Psoas muscle (tissue), 8 donors: ENCODE data around the gene CLC. TPM values are rescaled to one million over a fixed set of nuclear protein-coding genes. Genes with fewer than 3 reads are reported as not detected.

ENCODE experiments used
- ATAC-seq, 4 donors: fragments of 200-7000 bp; cut with Tn5 transposase; one replicate each; pipeline ENCODE4 v1.9.1; 2020; ENCODE audit warnings: moderate library complexity in 3 of 4, mild to moderate bottlenecking in 2 of 4
- DNase-seq, 2 donors: peaks; one replicate each; pipeline ENCODE4 v3.0.0-alpha.2; 2020
- H3K27ac ChIP-seq: fragments of 200-600 bp; one replicate; pipeline ENCODE4 v1.8.0; 2022
- H3K27me3 ChIP-seq, 3 donors: fragments of 200-600 bp in 1 of 3; one replicate each; pipeline versions ENCODE4 v1.6.1 to v1.8.0; 2013 to 2022; ENCODE audit warnings: low read length in 2 of 3, mild to moderate bottlenecking in 2 of 3, moderate library complexity in 1 of 3; ENCODE audit not compliant: insufficient read depth in 3 of 3
- H3K36me3 ChIP-seq, 2 donors: fragments of 200-600 bp in 1 of 2; one replicate each; pipeline versions ENCODE4 v1.6.1 to v1.8.0; 2013 to 2022; ENCODE audit warnings: low read depth in 1 of 2, mild to moderate bottlenecking in 1 of 2, moderate library complexity in 1 of 2; ENCODE audit not compliant: insufficient read depth in 1 of 2
- H3K4me1 ChIP-seq: fragments of 200-600 bp; one replicate; pipeline ENCODE4 v1.8.0; 2022
- H3K4me3 ChIP-seq: fragments of 200-600 bp; one replicate; pipeline ENCODE4 v1.8.0; 2022; ENCODE audit warnings: mild to moderate bottlenecking
- H3K9me3 ChIP-seq: fragments of 200-600 bp; one replicate; pipeline ENCODE4 v1.8.0; 2022
- WGBS, 3 donors: extraction: QIAGEN DNeasy Blood & Tissue Kit; methylation state at CpG; one replicate each; pipeline versions ENCODE4 v1.1.6 to v1.1.7; 2013; 5-methylcytosine and 5-hydroxymethylcytosine counted together
- intact Hi-C, 2 donors: fragments of 100-400 bp; cut with DNase I; formaldehyde crosslinking; loops; one replicate each; pipeline versions ENCODE4 v1.11.0 to v1.14.2; 2022
- polyA plus RNA-seq, 3 donors: library from polyadenylated mRNA; stranded (reverse); fragments of 200-250 nt; gene quantifications; one replicate each; pipeline ENCODE4 v1.2.3, GENCODE V29; 2013
- total RNA-seq, 4 donors: library from RNA; stranded (reverse); fragmentation: NEBNext Ultra II Directional in 2 of 4; extraction: Animal tissue kit (Norgen Biotek cat#: 25700) in 2 of 4; gene quantifications; one replicate each; pipeline versions ENCODE4 v1.2.1 to v1.2.4, GENCODE V29; 2021 to 2023
- TF ChIP-seq, protein P1 (sequence below): fragments of 200-600 bp; IDR thresholded peaks from one replicate; pipeline ENCODE4 v1.8.0; 2022; ENCODE audit warnings: antibody characterized with exemption
- donor health status: healthy with polysubstance abuse.
- donor health status: DM: no; HTN: no; CAD: no; lungs with moderate emphysema.
- donor health status: Bipolar disorder and iron deficiency.
- donor health status: healthy.
- donor health status: DM: yes; HTN: yes; CAD: no.
- donor health status: DM: no; HTN: no; CAD: no.
- donor health status: DM: no; HTN: no; CAD: no.
- donor health status: DM: yes; HTN: yes; CAD: no.

Gene CLC
- total and polyA plus RNA-seq, 7 donors, result 0.59 TPM; not detected in 6

DNA sequence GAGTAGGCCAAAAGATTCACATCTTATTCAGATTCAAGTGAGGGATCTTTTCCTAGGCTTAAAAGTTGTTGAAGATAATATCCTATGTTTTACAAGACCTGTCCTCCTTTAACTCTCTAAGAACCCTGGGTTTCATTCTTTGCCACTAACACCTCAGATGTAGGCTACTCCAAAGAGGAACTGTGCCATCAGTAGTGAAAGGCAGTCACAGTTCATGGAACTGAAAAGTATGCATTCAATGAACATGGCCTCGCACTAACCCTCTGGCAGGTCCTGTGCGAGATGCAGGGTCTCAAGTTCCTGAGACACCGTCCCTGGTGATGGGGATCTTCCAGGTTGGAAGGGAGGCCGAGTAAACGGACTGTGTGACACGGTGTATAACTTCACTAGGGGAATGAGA is 29.2 kb downstream of the CLC start:
- Histone ChIP-seq H3K27ac (no peak overlapping the region), H3K36me3 (no peaks in the 10 kb centered on the region), H3K4me1 (no peaks in the 10 kb centered on the region), H3K9me3 (peaks cover 3% of the 10 kb centered on the region), H3K4me3 (no peak overlapping the region), H3K27me3 (no peaks in the 10 kb centered on the region)
- ATAC-seq (no peak), DNase-seq (no peak)
- TF ChIP-seq, protein P1, sequence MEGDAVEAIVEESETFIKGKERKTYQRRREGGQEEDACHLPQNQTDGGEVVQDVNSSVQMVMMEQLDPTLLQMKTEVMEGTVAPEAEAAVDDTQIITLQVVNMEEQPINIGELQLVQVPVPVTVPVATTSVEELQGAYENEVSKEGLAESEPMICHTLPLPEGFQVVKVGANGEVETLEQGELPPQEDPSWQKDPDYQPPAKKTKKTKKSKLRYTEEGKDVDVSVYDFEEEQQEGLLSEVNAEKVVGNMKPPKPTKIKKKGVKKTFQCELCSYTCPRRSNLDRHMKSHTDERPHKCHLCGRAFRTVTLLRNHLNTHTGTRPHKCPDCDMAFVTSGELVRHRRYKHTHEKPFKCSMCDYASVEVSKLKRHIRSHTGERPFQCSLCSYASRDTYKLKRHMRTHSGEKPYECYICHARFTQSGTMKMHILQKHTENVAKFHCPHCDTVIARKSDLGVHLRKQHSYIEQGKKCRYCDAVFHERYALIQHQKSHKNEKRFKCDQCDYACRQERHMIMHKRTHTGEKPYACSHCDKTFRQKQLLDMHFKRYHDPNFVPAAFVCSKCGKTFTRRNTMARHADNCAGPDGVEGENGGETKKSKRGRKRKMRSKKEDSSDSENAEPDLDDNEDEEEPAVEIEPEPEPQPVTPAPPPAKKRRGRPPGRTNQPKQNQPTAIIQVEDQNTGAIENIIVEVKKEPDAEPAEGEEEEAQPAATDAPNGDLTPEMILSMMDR, result no peak
- intact Hi-C loops, result no loop called here
- WGBS, 3 donors, result 74 to 79% (median 75%) methylated on average over 6 of the region's 6 CpGs

DNA sequence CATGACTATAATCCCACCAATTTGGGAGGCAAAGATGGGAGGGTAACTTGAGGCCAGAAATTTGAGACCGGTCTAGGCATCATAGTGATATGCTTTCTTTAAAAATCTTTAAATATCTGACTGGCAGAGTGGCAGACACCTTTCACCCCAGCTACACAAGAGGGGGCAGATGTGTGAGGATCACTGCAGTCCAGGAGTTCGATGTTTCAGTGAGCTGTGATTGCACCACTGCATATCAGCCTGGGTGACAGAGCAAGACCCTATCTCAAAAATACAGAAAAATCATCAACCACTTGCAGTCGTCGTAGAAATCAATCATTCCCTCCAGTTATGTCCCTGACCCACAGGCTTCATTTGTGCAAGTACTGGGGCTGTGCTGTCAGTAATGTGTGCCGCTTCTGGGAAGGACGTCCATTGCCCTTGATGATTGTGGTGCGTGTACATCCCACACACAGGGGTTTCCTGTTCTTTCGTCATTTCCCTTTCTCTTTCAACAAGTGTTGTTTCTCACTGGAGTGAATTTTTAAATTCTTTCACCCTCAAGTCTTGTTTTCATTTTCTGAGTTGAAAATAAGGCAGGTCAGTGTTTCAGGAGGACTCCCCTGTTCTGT is 32.1 kb downstream of the CLC start:
- no peak for DNase-seq
- no peak overlapping the region for H3K27ac ChIP-seq
- intact Hi-C loops, result no loop called here
- no peaks in the 10 kb centered on the region for H3K36me3 ChIP-seq
- H3K4me3 ChIP-seq, result no peak overlapping the region
- H3K27me3 ChIP-seq, result peaks cover 0 to 4% (median 0%) of the 10 kb centered on the region in 3 donors
- no peak for ATAC-seq
- WGBS, 3 donors, result 66 to 75% (median 66%) methylated on average over 8 of the region's 8 CpGs
- H3K4me1 ChIP-seq, result no peaks in the 10 kb centered on the region
- H3K9me3 ChIP-seq, result no peaks in the 10 kb centered on the region
- TF ChIP-seq, protein P1, result no peak

DNA sequence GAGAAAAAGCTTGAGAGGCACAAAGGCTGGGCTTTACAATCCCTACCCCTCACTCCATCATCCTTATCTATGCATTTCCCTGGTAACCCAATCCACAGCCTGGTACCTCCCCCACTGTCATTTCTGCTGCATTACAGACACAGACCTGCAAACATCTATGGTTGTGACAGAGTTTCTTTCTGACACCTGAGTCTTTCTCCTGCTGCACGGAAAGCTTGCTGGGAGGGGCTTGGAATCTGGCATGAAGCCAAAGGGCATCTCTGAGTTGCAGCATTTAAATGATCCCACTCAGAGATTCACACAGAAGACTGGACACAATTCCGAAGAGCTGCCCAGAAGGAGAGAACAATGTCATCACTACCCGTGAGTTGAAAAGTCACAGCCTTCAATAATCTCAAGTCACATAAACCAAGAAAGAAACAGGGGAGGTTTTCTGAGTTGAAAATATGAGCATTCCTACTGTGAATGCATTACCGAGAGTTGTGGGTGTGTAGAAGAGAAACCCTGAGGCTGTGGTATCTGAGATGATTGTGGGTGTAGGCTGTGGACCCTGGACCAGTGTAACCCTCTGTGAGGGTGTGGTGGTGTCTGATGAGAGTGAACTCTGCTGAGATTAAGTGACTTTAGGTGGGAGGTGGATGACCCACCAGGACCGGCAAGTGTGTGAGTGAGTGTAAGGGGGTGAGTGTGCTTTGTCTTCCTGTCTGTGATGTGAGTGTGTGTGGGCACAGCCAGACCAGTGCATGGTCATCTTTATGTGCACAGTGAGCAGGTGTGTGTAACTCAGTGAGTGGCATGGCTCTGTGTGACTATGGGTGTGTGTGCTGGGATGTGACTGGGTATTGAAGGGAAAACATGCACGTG is 33.4 kb downstream of the CLC start, which contains the start of gene LGALS14:
Gene LGALS14 (plus strand): TSS at position 301 of the 864 bp plus-strand sequence. CDS start 48 bp downstream, at position 349.
- Histone ChIP-seq H3K9me3 (no peaks in the 10 kb centered on the region), H3K27me3 (peaks cover 0 to 4% (median 0%) of the 10 kb centered on the region in 3 donors), H3K36me3 (no peaks in the 10 kb centered on the region), H3K4me3 (no peak within 1 kb of the TSS), H3K27ac (no peak within 1 kb of the TSS), H3K4me1 (no peaks in the 10 kb centered on the region)
- TF ChIP-seq, protein P1, result no peak
- no peak for DNase-seq
- ATAC-seq, result no peak
- intact Hi-C loops, result no loop called here
- WGBS, 3 donors, result 57 to 60% (median 59%) methylated on average over 6 of the region's 6 CpGs

DNA sequence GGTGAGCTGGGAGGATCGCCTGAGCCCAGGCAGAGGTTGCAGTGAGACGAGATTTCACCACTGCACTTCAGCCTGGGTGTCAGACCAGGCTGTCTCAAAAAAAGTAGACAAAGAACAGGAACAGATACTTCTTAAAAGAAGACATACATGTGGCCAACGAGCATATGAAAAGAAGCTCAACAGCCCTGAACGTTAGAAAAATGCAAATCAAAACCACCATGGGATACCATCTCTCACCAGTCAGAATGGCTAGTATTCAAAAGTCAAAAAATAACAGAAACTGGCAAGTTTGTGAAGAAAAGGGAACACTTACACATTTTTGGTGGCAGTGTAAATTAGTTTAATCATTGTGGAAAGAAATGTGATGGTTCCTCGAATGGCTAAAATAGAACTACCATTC is 36.5 kb downstream of the CLC start:
- no peak overlapping the region for H3K4me3 ChIP-seq
- WGBS, 3 donors, result 57 to 68% (median 67%) methylated on average over 5 of the region's 5 CpGs
- intact Hi-C loops, result no loop called here
- H3K4me1 ChIP-seq, result no peaks in the 10 kb centered on the region
- no peaks in the 10 kb centered on the region for H3K9me3 ChIP-seq
- H3K27ac ChIP-seq, result no peak overlapping the region
- DNase-seq, result no peak
- H3K27me3 ChIP-seq, result peaks cover 0 to 4% (median 0%) of the 10 kb centered on the region in 3 donors
- ATAC-seq, result no peak
- TF ChIP-seq, protein P1, result no peak
- H3K36me3 ChIP-seq, result no peaks in the 10 kb centered on the region
